NCI-H446 (cell line): ENCODE measurements around the gene DENND2C.
"Not testable (repeated sequence)": the region's sequence is repeated elsewhere in the genome, so short reads cannot be mapped to it uniquely, and the experiment has no call there.

Experiments used
- DNase-seq, 2 experiments: peaks; one replicate each; lab custom pipeline; 2025; lab: John Stamatoyannopoulos, UW

The DENND2C gene

GRCh38 chr1:114607223-114607622 lies 62.6 kb downstream of the DENND2C start:
- no peak for DNase-seq

GRCh38 chr1:114597949-114598348 lies 71.9 kb downstream of the DENND2C start:
- DNase-seq: no peak

GRCh38 chr1:114595602-114596001 lies 74.2 kb downstream of the DENND2C start:
- no peak for DNase-seq

- no peak for DNase-seq
Measured at GRCh38 chr1:114594046-114594445, 75.8 kb downstream of the DENND2C start.

- no peak for DNase-seq
Measured at GRCh38 chr1:114589122-114589521, 80.7 kb downstream of the DENND2C start.

GRCh38 chr1:114588196-114588689 lies 81.6 kb downstream of the DENND2C start:
- no peak for DNase-seq

- no peak for DNase-seq
Measured at GRCh38 chr1:114587203-114587991, 82.5 kb downstream of the DENND2C start.

- no peak for DNase-seq
Measured at GRCh38 chr1:114586513-114587047, 83.3 kb downstream of the DENND2C start.

GRCh38 chr1:114585231-114585630 lies 84.6 kb downstream of the DENND2C start:
- no peak for DNase-seq

- DNase-seq: peak; percentile 98 to 99
Measured at GRCh38 chr1:114581335-114582287, 88.2 kb downstream of the DENND2C start, which contains the start of gene BCAS2. BCAS2 (minus strand) TSS chr1:114581615; CDS start chr1:114581591, 24 bp downstream.

- DNase-seq: no peak
Measured at GRCh38 chr1:114574365-114574764, 95.5 kb downstream of the DENND2C start.

GRCh38 chr1:114564141-114564540 lies 105.7 kb downstream of the DENND2C start:
- DNase-seq: no peak

GRCh38 chr1:114562978-114563510 lies 106.8 kb downstream of the DENND2C start:
- DNase-seq: not testable (repeated sequence)

GRCh38 chr1:114561333-114561732 lies 108.5 kb downstream of the DENND2C start:
- no peak for DNase-seq

GRCh38 chr1:114559356-114559755 lies 110.5 kb downstream of the DENND2C start:
- no peak for DNase-seq

- peak in 1 of 2 experiments; percentile 6 for DNase-seq
Measured at GRCh38 chr1:114558544-114558943, 111.3 kb downstream of the DENND2C start.

GRCh38 chr1:114554577-114554976 lies 115.3 kb downstream of the DENND2C start:
- DNase-seq: no peak

GRCh38 chr1:114552106-114552639 lies 117.7 kb downstream of the DENND2C start:
- DNase-seq: no peak

- no peak for DNase-seq
Measured at GRCh38 chr1:114551400-114551799, 118.4 kb downstream of the DENND2C start.

- DNase-seq: no peak
Measured at GRCh38 chr1:114550336-114550735, 119.5 kb downstream of the DENND2C start.

GRCh38 chr1:114549137-114549536 lies 120.7 kb downstream of the DENND2C start:
- no peak for DNase-seq

GRCh38 chr1:114547076-114547475 lies 122.8 kb downstream of the DENND2C start:
- DNase-seq: no peak
